ENCODE measurements around the gene CNIH2.
A peak's percentile ranks its signal among the peaks of the same experiment; 100 is the strongest.

CNIH2 gene

DNA sequence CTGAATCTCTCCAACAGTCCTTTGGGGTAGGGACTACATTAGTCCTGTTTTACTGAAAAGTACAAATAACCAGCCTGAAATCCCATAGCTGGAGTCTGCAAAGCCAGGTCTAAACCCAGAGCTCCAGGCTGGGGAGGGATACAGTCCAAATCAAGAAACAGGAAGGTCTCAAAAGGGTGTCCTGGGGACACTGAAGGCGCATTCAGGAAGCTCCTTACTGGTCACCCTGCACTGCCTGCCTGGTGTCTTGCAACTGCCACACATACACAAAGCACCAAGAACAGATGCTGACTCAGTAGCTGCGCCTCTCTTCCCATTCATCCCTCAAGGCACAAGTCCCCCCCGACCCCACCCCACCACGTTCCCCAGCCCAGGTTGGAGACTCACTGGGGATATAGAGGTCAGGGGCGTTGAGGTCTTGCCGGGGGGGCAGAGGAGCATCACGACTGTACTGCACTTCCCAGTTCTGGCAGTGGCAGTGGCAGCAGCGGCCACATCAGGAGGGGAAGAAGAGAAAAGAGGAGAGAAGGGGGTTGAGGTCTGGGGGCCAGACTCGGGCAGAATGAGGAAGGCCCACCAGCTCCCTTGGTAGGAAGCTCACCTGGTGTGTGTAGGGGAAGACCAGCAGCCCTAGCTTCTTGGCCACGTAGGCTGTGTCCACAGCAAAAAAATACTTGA lies 9.4 kb downstream of the CNIH2 start:
- DNase-seq (ENCODE audit: low read depth): no peak
- TF ChIP-seq, protein P1, sequence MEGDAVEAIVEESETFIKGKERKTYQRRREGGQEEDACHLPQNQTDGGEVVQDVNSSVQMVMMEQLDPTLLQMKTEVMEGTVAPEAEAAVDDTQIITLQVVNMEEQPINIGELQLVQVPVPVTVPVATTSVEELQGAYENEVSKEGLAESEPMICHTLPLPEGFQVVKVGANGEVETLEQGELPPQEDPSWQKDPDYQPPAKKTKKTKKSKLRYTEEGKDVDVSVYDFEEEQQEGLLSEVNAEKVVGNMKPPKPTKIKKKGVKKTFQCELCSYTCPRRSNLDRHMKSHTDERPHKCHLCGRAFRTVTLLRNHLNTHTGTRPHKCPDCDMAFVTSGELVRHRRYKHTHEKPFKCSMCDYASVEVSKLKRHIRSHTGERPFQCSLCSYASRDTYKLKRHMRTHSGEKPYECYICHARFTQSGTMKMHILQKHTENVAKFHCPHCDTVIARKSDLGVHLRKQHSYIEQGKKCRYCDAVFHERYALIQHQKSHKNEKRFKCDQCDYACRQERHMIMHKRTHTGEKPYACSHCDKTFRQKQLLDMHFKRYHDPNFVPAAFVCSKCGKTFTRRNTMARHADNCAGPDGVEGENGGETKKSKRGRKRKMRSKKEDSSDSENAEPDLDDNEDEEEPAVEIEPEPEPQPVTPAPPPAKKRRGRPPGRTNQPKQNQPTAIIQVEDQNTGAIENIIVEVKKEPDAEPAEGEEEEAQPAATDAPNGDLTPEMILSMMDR (IDR thresholded peaks at IDR 0.05; ENCODE audit: low read depth, low read length, missing control alignments): no peak
- H3K4me3 ChIP-seq (ENCODE audit: low read depth, low read length): peak overlapping the region; percentile 75

DNA sequence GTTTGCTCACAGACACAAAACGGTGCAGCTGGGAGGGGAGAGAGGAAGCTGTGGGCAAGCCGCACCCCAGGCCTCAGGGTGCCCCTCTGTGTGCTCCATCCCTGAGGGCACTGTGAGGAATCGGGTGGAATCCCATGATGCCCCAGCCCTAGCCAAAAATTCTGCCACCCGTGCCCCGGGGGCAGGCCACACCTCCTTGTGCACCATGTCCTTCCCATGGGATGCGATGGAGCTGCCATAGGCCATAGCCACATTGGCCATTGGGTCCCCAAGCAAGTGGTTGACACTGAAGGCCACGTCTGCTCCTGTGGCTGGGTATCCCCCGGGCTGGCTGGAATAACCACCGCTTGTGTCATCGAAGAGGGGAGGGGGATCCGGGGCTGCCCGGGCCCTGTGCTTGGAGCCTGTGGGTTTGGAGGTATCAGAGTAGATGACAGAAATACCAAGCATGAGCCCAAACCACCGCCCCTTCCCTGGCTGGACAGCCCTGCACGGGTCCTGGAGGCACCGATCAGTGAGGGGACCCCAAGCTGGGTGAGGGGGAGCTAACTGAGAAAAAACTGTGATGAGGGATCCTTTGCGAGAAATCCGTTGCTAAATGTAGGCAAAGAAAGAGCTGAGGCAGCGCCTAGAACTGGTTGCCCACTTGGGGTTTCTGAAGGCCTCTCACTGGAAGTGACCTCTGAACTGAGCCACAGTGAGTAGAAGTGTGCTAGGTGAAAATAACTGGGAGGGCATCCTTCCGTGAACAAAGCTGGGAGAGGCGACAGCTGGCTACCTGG lies 10.1 kb downstream of the CNIH2 start:
- TF ChIP-seq, protein P1 (IDR thresholded peaks at IDR 0.05; ENCODE audit: low read depth, low read length, missing control alignments): no peak
- no peak for DNase-seq (ENCODE audit: low read depth)
- peak overlapping the region; percentile 75 for H3K4me3 ChIP-seq (ENCODE audit: low read depth, low read length)

DNA sequence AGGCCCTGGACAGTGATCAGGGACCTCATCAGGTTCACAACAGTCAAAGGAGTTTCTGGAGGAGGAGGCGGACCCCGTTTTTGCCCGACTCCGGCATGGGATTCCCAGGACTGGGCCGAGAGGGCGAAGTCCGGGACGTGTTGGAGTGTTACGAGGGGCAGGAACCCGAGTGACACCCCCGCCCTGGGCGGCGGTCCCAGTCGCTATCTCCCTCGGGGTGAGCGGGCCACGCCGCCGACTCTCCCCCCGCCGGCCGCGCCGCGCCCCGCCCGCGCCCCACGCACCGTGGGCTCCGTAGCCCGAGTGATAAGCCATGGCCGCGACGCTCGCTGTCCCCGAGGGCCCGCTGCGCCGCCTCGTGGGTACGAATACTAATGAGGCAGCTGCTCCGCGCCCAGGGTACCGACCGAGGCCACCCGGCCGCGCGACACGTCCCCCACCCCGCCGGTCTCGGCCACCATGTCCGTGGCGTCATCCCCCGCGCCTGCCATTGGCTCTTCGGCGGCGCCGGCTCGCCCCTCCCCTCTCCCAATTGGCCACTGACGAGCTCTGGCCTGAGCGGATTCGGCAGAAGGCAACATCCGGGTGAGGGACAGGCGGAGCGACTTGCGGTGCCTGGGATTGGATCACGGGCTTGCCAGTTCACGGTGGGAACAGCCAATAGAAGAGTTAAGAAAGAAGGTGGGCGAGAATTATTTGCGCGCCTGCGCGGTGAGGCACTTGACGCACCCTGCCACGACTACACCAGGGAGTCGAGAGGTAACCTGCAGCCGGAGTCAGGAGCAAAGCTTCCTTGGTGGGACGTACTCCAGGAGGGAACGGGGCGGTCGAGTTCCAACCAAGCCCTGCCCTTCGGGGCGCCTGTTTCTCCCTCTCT lies 10.9 kb downstream of the CNIH2 start, which contains the start of gene YIF1A:
Gene YIF1A (minus strand): TSS at position 473 of the 877 bp plus-strand sequence. CDS start 158 bp downstream, at position 315.
- peak within 1 kb of the TSS; percentile 75 for H3K4me3 ChIP-seq (ENCODE audit: low read depth, low read length)
- TF ChIP-seq, protein P1 (IDR thresholded peaks at IDR 0.05; ENCODE audit: low read depth, low read length, missing control alignments): no peak
- peak; percentile 99 for DNase-seq (ENCODE audit: low read depth)

DNA sequence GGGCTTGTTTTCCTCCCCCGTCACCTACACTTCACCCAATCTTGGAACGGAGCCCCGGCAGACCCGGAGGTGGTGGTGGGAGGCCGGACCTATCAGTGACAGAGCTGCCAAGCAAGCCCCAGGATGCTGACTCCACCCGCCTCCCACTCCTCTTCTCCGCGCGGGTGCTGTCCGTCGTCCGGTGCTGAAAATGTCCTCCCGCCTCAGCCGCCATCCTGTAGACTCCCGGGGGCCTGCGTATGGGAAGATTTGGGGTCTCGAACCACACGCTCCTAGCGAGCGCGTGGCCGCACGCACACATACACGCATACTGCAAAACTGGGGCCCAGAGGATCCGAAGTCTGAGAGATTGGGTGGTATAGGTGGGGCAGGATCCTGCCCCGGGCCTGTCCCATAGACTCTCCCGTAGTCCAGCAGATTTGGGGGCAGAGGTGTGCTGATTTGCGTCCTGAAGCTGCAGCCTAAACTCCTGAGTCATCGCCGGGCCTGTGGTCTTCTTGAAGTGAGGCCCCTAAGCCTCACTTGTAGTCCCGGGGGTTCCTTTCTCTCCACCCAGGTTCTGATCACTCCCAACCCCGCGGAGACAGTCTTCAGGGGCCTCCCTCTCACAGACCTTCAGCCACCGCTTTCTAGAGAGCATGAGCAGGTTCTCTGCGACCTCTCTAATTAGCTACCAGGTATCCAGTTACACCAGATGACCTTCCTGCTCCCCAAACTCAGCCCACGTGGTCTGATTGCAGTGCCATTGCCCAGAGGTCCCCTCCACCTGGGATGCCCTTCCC lies 11.8 kb downstream of the CNIH2 start:
- peak overlapping the region; percentile 75 for H3K4me3 ChIP-seq (ENCODE audit: low read depth, low read length)
- TF ChIP-seq, protein P1 (IDR thresholded peaks at IDR 0.05; ENCODE audit: low read depth, low read length, missing control alignments): no peak
- peak; percentile 48 for DNase-seq (ENCODE audit: low read depth)

DNA sequence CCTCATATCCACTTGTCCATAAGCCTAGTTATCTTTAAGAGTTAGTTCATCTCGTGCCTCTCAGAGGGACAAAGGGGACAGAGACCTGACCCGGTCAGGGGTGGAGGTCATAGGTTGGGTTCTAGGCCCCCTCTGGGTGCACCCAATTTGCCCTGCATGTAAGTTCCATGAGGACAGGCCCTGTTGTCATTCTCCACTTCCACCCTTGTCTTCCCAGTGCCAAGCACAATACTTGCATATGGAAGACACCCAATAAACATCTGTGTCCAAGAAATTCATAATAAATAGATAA lies 12.3 kb downstream of the CNIH2 start:
- TF ChIP-seq, protein P1 (IDR thresholded peaks at IDR 0.05; ENCODE audit: low read depth, low read length, missing control alignments): no peak
- DNase-seq (ENCODE audit: low read depth): no peak
- H3K4me3 ChIP-seq (ENCODE audit: low read depth, low read length): no peak overlapping the region; the same call in 1 of the 2 replicates

DNA sequence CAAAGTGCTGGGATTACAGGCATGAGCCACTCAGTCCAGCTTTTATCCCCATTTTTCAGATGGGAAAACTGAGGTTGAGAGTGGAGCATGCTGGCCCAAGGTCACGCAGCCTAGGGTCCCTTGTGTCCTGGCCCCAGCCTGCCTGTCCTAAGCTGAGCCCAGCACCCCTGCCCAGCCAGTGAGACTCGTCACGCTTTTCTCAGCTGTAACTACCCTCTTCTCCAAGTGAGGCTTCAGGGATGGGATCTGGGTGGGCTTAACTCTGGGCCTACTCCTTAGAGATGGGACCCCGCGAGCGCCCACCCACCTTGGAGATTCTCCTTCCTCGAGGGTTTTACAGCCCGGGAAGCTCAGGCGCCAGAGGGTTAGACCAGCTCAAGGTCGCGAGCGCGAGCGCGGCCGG lies 13.3 kb downstream of the CNIH2 start:
- TF ChIP-seq, protein P1 (IDR thresholded peaks at IDR 0.05; ENCODE audit: low read depth, low read length, missing control alignments): no peak
- no peak overlapping the region for H3K4me3 ChIP-seq (ENCODE audit: low read depth, low read length)
- DNase-seq (ENCODE audit: low read depth): no peak

Measured in GM12864 (cell line).